HCT116 (cell line): ENCODE results near the gene ATXN1.

Experiments used
- CTCF ChIP-seq, 3 experiments: fragments of 200-600 bp in 1 of 3; sonication (generic) in 1 of 3; IDR thresholded peaks in 2 of 3; conservative IDR thresholded peaks in 1 of 3; 2 replicates each; pipeline ENCODE4 v1.5.1; 2012 to 2017; ENCODE audit warnings: low read depth in 2 of 3, low read length in 2 of 3, antibody characterized with exemption in 1 of 3, borderline replicate concordance in 1 of 3, control low read depth in 1 of 3, mild to moderate bottlenecking in 1 of 3, mixed read lengths in 1 of 3, mixed run types in 1 of 3, moderate library complexity in 1 of 3; ENCODE audit not compliant: insufficient read depth in 1 of 3
- ELF1 ChIP-seq: IDR thresholded peaks from 2 replicates; pipeline ENCODE4 v1.6.1; 2012; ENCODE audit warnings: low read depth, borderline replicate concordance
- EZH2 ChIP-seq: fragments of 200-600 bp; sonication (generic); IDR thresholded peaks from 2 replicates; pipeline ENCODE4 v1.6.1; 2017; ENCODE audit warnings: antibody characterized with exemption, mixed run types
- POLR2A ChIP-seq: IDR thresholded peaks from 2 replicates; pipeline ENCODE4 v1.7.0; 2011; ENCODE audit warnings: borderline replicate concordance; ENCODE audit not compliant: insufficient read depth, insufficient read length; ENCODE audit errors: extremely low read depth
- POLR2AphosphoS5 ChIP-seq: IDR thresholded peaks from 2 replicates; pipeline ENCODE4 v1.6.1; 2011; ENCODE audit warnings: mild to moderate bottlenecking, low read depth, low read length, moderate library complexity
- REST ChIP-seq: IDR thresholded peaks from 2 replicates; pipeline ENCODE4 v1.6.1; 2012; ENCODE audit warnings: low read depth
- YY1 ChIP-seq: IDR thresholded peaks from 2 replicates; pipeline ENCODE4 v1.6.1; 2011; ENCODE audit warnings: low read length, low read depth, moderate library complexity, mild to moderate bottlenecking; ENCODE audit not compliant: insufficient replicate concordance; ENCODE audit errors: extremely low read depth
- ZFX ChIP-seq: fragments of 450-650 bp; IDR thresholded peaks from 2 replicates; pipeline ENCODE4 v1.6.1; 2017

GRCh38 chr6:16494793-16495192 is 266.5 kb downstream of the ATXN1 start:
- TF ChIP-seq CTCF (IDR thresholded peaks at IDR 0.05 in 2 of 3, conservative IDR thresholded peaks at IDR 0.05 in 1 of 3; ENCODE audit: borderline replicate concordance in 1 of 3, insufficient read depth in 1 of 3, low read depth in 2 of 3, low read length in 2 of 3) (no peak), EZH2 (no peak), POLR2AphosphoS5 (no peak), ELF1 (no peak), REST (no peak), POLR2A (no peak), YY1 (no peak), ZFX (no peak)
